Stimulated activated CD8-positive, alpha-beta memory T cell treated with anti-CD3 and anti-CD28 coated beads, Interleukin-7, amount 100 ng/mL, for 24 hours (primary cell): ENCODE data around the gene EIF4E2.

ENCODE experiments used
- DNase-seq: peaks from one replicate; pipeline ENCODE4 v3.0.0-alpha.2; 2020; ENCODE audit warnings: low read depth

Gene EIF4E2

GRCh38 chr2:232538671-232539070 lies 11.8 kb upstream of the EIF4E2 start:
- no peak for DNase-seq

DNA sequence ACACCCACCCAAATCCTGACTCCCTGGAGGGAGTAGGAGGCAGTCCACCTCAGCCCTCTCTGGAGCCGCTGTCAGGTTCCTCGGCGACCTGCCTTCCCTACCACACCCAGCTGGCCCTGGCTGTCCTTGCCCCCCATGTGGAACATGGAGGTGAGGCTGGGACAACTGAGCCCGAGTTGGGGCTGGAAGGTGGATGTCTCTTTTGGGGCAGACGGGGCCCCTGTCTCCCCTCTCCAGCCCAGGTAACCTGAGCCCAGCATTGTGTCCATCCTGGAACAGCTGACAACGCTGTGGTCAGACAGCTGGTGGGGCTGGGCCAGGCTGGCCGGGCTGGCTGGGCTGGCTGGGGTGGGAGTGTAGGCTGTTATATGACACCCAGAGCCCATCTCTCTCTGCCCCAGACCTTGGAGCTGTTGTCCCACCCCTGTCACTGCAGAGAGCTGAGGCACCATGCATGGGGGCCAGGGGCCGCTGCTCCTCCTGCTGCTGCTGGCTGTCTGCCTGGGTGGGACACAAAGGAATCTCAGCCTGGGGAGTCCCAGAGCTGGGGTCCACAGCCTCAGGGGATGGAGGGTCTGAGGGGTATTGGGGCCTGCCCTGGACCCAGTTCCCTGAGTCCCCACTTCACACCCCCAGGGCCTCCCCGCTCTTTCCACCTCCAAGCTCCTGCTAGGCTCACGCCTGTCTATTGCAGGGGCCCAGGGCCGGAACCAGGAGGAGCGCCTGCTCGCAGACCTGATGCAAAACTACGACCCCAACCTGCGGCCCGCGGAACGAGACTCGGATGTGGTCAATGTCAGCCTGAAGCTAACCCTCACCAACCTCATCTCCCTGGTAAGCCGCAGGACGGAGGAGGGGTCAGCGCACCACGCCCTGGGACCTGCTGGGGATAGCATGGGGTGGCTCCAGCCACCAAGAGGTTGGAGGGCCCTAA lies 10.9 kb upstream of the EIF4E2 start, which contains the start of gene CHRNG:
TSS of gene CHRNG (plus strand) at position 395 of the 934 bp plus-strand sequence. CDS start at position 451, 56 bp downstream.
- no peak for DNase-seq

DNA sequence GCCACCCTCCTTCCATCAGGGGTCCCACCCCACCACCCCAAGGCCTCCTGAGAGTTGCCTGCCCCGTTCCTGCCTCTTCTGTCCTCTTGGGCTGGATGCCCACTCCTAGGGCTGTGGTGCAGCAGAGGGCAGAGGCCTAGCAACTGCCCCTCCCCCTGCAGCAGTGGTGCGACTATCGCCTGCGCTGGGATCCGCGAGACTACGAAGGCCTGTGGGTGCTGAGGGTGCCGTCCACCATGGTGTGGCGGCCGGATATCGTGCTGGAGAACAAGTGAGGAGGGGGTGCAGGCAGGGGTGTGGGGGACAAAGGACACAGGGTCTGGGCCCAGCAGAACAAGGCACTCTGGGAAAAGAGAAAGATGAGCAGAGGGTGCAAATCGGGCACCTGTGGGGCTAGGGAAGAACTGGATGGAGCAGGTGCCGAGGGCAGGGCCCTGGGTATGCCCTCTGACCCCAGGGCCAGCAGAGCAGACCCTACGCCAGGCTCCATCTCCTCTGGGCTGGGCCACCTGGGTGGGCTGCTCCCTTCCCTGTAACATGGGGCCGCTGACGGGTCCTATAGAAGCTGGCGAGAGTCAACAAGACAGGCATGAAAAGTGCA lies 9.9 kb upstream of the EIF4E2 start:
- DNase-seq = no peak

DNA sequence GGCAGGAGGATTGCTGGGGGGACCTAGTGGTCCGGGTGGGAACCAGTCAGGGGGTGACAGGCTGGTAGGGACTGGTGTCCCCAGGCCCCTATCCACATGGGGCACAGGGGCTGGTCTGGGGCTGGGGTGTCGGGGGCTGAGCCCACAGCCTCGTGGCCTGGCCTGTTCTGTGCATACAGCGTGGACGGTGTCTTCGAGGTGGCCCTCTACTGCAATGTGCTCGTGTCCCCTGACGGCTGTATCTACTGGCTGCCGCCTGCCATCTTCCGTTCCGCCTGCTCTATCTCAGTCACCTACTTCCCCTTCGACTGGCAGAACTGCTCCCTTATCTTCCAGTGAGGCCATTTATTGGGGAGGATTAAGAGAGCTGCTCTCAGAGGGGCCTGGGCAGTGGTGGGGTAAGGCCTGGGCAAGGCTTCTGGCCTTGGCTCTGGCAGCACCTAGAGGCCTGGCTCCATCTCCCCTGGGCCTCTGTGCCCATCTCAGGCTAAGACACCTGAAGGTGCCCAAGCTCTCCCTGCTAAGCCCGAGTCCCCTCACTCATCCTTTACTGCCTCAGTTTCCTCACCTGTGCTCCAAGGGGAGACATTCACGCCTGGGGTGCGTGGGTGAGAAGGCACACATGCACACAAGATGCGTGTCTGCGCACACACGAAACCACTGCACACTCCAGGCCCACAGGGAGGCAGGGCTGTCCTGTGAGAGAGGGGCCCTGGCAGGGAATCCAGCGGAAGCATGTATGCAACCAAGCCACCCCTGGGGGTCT lies 9.1 kb upstream of the EIF4E2 start:
- no peak for DNase-seq

- no peak for DNase-seq
Measured at GRCh38 chr2:232541961-232542714, 8.4 kb upstream of the EIF4E2 start.

GRCh38 chr2:232542715-232543467 lies 7.6 kb upstream of the EIF4E2 start:
- no peak for DNase-seq

GRCh38 chr2:232543491-232543890 lies 7.0 kb upstream of the EIF4E2 start:
- no peak for DNase-seq

GRCh38 chr2:232543928-232544631 lies 6.4 kb upstream of the EIF4E2 start:
- DNase-seq = no peak

DNA sequence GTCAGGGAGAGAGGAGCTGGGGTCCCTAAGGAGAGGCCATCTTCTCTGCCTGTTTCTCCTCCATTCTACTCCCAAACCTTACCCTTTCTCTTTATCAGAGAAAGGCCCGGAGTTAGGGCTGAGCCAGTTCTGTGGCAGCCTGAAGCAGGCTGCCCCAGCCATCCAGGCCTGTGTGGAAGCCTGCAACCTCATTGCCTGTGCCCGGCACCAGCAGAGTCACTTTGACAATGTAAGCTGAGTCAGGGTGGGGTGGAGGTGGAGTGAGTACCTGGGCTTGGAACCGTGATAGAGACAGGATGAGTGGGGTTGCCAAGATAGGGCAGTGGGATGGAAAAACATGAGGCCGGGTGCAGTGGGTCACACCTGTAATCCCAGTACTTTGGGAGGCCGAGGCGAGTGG lies 5.8 kb upstream of the EIF4E2 start:
- DNase-seq = no peak

GRCh38 chr2:232545511-232546375 lies 4.7 kb upstream of the EIF4E2 start:
- no peak for DNase-seq

DNA sequence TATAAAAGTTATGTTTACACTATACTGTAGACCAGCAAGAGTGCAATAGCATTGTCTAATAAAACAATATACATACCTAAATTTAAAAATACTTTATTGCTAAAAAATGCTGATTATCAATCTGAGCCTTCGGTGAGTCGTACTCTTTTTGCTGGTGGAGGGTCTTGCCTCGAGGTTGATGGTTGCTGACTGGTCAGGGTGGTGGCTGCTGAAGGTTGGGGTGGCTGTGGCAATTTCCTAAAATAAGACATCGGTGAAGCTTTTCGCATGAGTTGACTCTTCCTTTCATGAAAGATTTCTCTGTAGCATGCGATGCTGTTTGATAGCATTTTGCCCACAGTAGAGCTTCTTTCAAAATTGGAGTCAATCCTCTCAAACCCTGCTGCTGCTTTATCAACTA lies 2.5 kb upstream of the EIF4E2 start:
- no peak for DNase-seq

- DNase-seq = no peak
Measured at GRCh38 chr2:232549655-232550353, 685 bp upstream of the EIF4E2 start.

DNA sequence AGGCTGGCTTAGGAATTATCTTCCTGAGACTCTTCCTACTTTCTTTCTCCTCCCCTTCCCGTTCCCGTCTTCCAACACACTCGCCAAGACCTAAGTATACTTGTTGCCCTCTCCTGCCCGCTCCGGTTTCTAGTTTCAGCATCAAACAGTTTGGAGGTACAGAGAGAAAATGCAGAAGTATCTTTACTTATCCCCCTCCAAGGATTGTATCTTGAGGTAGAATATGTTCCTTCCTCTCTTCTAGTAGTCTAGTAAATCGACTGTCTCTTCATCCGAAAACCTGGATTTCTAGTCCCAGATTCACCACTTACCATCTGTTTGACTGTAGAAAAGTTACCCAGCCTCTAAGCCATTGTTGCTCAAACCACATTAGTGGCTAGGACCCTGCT lies 755 bp downstream of the EIF4E2 start:
- DNase-seq = no peak

GRCh38 chr2:232551776-232552175 lies 1.3 kb downstream of the EIF4E2 start:
- DNase-seq = no peak

GRCh38 chr2:232556426-232556825 lies 5.9 kb downstream of the EIF4E2 start:
- DNase-seq = no peak

- DNase-seq = no peak
Measured at GRCh38 chr2:232562515-232563151, 12.1 kb downstream of the EIF4E2 start.

GRCh38 chr2:232563580-232563979 lies 13.1 kb downstream of the EIF4E2 start:
- DNase-seq = no peak

DNA sequence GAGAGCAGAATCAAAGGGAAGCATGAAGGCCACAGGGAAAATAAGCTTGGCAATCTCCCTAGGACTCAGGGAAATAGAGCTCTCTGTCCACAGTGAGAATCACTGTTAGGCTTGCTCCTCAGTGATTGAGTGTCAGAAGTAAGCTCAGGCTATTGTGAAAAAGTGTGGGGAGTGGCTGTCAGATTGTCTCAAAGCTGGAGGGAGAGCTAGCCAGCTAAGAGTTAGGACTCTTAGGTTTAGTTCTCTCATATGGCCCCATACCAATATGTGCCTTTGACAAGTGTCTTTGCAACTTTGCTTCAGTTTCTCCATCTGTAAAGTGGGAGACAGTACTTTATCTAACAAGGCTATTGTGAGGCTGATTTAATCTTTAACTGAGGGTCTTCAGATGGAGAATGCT lies 17.2 kb downstream of the EIF4E2 start:
- DNase-seq = no peak
